Germinal center (tissue), 1 donor: ENCODE results near the gene ETF1.

Experiments used
- DNase-seq: peaks from one replicate; pipeline ENCODE4 v3.0.0; 2012; ENCODE audit warnings: mixed read lengths, low spot score

Gene ETF1

DNA sequence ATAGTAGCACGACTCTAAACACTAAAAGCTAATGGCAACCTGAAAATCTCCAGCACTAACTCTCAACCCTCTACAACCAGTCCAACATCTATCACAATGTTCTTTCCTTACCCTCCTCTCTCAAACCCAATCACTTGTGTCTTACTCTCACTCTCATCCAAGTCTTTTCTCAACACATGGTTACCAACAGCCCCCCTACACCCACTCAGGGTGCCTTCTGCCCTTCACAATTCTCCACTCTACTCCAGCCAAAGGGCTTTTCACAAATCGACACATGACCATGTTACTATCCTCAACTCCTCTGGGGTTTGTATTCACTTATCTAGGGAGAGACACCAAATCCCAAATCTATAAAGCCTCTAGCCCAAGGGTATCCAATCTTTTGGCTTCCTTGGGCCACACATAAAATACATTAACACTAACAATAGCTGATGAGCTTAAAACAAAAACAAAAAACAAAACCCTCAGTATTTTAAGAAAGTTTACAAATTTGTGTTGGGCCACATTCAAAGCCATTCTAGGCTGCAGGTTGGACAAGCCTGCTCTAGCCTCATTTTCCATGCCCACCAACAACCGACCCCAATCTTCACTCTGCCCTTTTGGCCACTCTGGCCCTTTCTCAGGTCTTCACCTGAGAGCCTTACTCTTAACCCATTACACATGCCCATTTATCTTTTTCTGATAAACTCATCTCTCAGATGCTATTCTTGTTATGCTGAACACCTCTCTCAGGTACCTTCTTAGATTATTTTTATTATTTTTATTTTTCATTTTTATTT lies 20.5 kb upstream of the ETF1 start:
- DNase-seq, result no peak

DNA sequence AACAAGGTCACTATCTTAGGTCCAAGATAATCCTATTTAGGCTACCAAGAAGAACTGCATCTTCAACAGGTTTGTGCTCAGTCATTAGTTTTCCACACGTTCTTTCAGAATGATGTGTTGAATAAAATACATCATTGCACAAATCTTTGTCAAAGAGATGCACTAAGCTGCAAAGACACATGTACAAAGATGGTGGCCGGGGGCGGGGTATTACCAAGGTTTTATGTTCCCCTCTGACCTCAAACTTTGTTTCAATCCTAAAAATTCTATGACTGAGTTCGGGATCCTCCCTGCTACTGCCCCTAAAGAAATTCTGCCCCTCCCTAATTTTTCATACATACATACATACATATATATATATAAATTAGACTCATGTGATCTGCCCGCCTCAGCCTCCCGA lies 17.9 kb upstream of the ETF1 start:
- DNase-seq, result no peak

DNA sequence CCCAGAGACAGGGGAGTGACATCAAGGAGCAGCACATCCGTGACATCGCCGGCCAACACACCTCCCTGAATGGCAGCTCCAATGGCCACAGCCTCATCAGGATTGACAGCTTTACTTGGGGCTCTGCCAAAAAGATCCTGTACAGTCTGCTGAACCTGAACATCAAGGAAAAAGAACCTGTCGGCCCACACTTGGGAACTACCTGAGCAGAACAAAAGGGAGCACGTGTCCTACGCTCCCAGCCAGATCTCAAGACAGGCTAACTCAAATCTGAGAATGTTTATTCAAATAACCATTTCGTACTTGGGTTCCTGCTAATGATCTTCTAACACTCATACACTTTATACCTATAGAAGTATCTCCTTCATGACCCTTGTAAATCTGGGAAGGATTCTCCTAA lies 16.9 kb upstream of the ETF1 start:
- no peak for DNase-seq

- no peak for DNase-seq
Observed at GRCh38 chr5:138557677-138558076, 14.6 kb upstream of the ETF1 start.

DNA sequence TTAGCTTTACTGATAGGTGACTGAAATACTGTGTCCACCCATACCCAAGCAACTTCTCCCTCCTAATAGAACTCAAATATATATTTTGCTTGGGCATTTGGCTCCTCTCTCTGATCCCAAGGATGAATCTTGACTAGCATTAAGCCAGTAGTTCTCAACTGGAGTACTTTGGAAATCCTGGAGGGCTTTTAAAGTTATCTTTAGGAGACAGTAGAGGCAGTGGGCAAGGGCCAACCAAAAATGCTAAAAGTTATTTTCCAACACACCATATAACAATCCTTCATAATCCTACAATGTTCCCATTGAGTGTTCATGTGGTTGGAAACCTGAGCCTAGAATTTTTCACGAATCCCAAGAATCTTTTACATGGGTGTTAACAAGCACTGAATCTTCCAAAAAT lies 11.1 kb upstream of the ETF1 start:
- DNase-seq, result no peak

DNA sequence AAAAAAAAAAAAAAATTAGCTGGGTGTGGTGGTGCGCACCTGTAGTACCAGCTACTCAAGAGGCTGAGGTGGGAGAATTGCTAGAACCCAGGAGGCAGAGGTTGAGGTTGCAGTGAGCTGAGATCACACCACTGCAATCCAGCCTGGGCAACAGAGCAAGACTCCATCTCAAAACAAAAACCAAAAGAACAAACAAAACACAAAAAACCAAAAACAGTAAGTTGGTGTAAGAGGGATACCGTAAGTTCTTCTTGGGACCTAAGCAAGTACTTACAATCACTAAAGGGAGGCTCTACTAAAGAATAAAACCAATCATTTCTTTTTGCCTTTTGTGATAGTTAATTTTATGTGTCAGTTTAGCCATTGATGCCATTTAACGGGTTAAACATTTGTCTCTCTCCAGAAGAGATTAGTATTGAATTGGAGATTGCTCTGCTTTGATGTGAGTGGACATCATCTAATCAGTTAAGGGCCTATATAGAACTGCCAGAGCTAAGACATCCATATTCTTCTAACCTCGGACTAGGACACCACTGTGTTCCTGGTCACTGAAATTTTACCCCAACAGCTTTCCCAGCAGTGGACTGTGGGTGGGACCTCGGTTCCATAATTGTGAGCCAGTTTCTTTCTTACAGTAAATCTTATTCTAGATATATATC lies 10.5 kb upstream of the ETF1 start:
- no peak for DNase-seq

- no peak for DNase-seq
Observed at GRCh38 chr5:138552657-138553056, 9.6 kb upstream of the ETF1 start.

GRCh38 chr5:138549414-138549813 lies 6.4 kb upstream of the ETF1 start:
- DNase-seq, result no peak

DNA sequence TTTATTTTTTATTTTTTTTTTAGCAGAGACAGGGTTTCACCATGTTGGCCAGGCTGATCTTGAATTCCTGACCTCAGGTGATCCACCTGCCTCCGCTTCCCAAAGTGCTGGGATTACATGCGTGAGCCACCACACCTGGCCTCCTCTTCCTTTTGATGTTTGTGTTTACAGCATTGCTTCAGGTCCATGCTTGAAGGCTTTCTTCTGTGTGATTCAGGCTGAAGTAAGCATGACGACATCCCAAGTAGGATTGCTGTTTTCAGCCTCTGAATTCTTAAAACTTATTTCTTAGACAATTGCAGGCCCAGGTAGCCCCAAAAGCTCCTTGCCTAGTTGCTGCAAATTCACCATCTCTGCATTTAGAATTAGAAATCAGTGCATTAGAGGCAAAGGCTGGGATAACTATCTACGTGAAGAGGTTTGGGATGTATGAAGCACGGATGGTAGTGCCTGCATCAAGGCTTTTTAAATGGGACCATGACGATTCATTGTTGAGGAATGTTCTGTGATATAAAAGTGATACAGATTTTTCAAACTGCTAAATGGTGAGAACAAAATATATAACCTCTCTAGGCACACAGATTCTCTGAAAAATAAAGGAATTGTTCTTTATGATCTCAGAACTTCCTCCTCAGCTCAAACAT lies 3.0 kb upstream of the ETF1 start:
- no peak for DNase-seq

GRCh38 chr5:138544181-138545134 lies 1.4 kb upstream of the ETF1 start:
- no peak for DNase-seq

DNA sequence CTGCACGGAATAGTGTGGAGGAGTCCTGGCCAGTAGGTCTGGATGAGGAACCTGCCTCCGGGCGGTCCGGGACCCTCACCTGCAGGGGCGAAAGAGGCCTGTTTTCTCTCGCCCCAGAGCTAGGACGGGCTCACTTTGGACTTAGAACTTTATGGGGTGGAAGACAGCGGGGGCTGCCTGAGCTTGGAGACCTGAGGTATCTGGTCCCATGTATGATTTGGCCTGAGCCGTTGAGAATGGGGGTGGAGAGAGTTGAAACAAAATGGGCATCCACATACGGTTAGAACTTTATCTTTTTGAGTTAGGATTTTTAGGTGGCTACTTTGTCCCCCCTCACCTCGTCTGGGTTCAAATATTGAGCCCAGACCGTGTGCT lies 681 bp upstream of the ETF1 start:
- DNase-seq, result peak; percentile 71

DNA sequence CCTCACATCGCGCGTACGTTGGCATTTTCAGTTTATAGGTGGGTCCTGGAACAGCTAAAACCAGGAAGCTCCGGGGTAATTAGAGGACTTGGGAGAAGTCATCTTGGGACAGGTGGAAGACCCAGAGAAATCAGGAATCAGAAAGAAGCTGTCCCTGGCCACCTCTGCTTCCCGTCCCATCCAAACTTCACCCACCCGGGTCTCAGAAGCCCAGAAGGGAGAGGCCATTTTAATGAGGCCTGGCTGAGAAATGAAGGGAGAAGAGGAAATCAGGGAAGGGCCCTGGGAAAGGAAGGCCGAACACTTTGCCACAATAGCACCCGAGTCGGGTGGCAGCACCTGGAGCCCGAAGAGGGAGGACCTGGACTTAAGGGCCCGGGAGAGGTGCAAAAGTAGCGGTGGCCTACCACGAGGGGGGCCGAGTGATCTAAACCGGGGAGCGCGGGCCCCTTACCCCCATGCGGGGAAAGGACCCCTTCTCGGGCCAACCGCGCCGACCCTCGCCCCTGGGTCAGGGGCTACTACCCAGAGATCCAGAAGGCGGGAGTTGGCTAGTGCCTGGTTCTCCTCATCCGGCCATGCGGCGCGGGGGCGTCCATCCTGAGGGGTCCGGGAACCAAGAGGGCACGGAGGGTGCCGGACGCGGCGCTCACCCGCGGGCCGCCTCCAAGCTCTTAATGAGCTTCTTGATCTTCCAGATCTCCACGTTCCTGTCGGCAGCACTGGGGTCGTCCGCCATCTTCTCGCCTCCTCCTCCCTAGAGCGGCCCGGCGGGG lies 668 bp downstream of the ETF1 start:
- peak; percentile 14 for DNase-seq

DNA sequence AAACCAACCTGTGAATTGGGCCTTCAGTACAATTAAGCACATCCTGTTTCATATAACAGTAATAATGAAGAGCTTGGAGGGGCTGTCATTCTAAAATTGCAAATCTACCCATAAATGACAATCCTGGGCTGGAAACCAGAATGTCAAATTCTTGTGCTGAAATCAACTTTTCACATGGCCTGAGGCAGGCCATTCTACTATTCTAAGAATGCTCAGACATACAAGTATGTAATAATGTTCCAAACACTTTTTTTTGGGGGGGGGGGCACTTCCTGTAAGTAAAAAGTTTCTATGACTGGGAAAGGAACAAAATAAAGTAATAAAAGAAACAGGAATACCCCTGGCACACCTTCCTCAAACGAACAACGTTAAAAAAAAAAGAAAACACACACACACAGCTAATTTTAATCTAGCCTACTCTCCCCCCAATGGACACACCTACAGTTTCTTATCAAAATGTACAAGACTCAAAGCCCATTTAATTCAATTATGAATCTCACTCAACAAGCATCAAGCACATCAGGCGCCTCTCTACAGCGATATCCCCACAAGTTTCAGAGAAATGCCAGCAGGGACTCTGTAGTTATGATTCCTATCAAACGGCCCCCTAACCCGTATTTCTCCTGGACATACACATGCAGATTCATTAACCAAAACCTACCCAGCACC lies 1.4 kb downstream of the ETF1 start:
- DNase-seq, result no peak

- no peak for DNase-seq
Observed at GRCh38 chr5:138539791-138540190, 3.2 kb downstream of the ETF1 start.

- no peak for DNase-seq
Observed at GRCh38 chr5:138538943-138539627, 4.0 kb downstream of the ETF1 start.

DNA sequence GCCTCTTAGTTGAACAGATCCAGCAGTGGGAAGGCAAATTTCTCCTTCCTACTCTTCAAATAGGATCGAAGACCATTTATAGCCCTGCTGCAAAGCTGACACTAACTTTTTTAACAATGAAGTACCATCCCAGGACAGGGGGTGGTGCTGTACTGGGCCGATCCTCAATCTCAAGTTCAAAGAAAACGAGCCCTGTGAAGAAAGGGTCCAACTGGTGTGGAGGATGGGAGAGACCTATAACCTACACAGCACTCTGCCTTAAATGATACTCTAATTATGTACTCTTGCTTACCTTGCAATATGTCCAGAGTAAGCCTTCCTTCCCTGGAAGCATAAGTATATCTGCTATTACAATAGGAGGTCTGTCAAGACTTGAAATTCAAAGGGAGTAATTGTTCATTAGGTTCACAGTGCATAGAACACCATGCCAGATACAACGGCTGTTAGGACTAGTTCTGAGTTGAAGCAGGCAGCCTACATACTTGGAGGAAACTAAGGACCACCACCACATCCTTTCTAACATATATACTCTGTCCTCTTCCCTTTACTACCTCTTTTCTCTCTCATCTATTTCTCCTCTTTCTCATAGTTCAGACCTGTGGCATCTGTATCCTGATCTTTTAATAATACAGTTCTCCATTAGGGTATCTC lies 6.2 kb downstream of the ETF1 start:
- DNase-seq, result no peak

GRCh38 chr5:138536215-138536614 lies 6.8 kb downstream of the ETF1 start:
- DNase-seq, result no peak

GRCh38 chr5:138533973-138534941 lies 8.8 kb downstream of the ETF1 start:
- no peak for DNase-seq

DNA sequence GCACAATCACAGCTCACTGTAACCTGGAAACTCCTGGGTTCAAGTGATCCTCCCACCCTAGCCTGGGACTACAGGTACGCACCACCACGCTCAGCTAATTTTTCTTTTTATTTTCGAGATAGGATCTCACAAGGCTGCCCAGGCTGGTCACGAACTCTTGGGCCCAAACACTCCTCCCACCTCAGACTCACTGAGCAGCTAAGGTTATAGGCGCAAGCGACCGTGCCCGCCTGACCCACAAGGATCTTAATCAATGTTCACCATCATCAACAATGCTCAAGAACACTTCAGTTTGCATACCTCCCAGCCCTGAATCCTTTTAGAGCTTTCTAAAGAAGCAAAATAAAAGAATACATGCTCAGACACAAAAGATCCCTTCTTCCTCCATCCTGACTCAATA lies 13.2 kb downstream of the ETF1 start:
- DNase-seq, result no peak
